ENCODE data around the gene DBX1. TPM values are rescaled to one million over a fixed set of nuclear protein-coding genes. Genes with fewer than 3 reads are reported as not detected.
A peak's percentile ranks its signal among the peaks of the same experiment; 100 is the strongest.
"Not testable (repeated sequence)": the region's sequence is repeated elsewhere in the genome, so short reads cannot be mapped to it uniquely, and the experiment has no call there.

DBX1 gene
- total RNA-seq, 2 donors from 2014 or later = not detected

DNA sequence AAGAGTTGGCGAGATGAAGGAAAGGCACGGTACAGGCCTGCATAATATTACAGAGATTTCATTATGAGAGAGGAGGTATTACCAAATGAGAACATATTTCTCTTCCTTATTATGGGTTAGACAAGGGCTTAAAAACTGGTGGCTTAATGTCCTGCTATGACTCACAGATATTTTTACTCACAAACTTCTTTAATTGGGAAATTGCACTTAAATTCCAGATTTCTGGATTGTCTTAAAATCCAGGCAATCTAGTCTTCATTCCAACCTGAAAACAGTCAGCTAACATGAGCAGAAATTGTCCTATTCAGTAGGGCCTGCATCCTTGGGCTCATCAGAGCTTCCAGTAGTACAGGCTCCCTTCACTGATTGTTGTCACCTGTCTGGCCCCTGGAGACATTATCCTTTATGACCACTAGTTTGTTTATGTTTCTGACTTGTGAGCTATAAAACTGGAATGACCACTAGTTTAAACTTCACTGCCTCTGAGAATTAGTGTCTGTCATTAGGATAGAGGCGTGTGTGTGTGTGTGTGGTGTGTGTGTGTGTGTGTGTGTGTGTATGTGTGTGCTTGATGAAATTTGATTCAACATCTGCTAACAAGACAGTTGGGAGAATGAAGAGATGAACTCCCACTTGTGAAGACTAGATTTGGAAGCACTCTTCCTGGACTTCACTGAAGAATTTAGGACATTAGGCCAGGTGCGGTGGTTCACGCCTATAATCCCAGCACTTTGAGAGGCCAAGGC lies 25.1 kb downstream of the DBX1 start:
- Mint-ChIP-seq H3K27ac (no peak overlapping the region), H3K36me3 (no peaks in the 10 kb centered on the region), H3K9me3 (no peaks in the 10 kb centered on the region)
- DNase-seq (ENCODE audit: low spot score in 2 of 2) = no peak
- ATAC-seq = no peak

DNA sequence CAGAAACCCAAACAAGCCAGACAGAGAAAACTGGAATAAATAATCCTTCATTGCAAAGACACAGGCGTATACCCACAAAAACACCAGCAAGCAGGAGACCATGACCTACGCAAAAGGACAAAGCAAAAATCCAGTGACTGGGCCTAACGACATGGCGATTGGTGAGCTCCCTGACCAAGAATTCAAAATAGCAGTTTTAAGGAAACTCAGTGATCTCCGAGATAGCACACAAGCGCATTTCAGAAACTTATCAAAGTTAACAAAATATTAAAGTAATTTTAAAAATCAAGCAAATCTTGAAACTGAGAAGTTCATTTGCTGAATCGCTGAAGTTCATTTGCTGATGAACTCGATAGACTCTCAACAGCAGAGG lies 27.6 kb downstream of the DBX1 start:
- DNase-seq (ENCODE audit: low spot score in 2 of 2) (no peak), ATAC-seq (no peak)
- no peak overlapping the region for H3K27ac Mint-ChIP-seq
- no peaks in the 10 kb centered on the region for H3K36me3 Mint-ChIP-seq
- no peaks in the 10 kb centered on the region for H3K9me3 Mint-ChIP-seq

DNA sequence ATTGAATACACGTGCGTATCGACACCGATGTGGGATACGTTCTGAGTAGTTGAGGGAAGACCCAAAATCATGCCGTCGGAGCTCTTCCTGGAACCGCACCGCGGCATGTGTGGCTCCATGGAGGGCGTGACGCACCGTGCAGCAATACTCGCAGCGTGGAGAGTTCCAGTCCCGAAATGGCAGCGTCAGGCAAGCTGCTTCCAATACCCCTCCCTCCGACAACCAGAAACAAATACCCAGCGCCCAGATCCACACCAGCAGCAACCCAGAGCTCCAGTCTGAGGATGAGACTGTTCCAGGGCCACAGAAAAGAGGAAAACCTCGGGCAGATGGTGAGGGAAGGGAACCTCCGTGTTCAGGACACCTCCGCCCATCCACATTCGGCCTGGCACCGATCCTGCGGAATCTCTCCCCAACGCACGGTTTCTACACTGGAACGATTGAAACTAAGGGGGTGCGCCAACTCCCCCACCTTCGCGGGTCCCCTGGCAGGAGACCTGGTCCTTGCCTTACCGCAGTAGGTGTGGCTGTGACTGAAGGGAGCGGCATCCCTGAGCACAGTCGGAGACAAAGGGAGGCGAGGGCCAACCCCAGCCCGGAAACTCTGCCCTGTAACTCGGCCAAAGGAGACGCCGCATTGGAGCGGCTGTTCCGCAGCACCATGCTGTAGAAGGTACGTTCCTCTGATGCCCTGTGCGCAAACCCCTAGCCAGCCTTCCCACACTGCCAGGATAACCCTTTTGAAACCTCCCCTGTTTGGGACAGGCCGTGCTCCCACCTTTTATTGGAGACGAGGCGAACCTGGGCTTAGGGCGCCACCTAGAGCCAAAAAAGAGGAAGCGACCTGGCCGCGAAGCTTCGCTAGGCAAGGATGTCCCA lies 28.2 kb downstream of the DBX1 start:
- DNase-seq (ENCODE audit: low spot score in 2 of 2) (peak in 1 of 2 donors; percentile 48), ATAC-seq (peak; percentile 65 to 71)

DNA sequence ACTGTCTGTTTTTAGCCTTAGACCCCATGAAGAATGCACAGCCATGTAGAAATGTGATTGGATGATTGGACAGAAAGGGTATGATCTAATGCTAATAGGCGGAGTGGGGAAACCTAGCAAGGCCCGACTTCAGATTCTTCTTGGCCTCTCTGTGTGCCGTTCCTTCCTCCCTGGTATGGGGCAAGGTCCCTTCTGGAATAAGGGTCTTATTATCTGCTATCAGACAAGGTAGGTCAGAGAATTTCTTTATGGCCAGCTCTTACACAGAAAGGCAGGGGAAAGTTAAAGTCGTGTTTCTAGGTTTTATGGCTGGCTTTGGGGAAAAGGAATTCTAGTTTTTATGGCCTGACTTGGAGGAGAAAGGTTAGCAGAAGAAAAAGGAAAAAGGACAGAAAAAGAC lies 30.6 kb downstream of the DBX1 start:
- Mint-ChIP-seq H3K36me3 (no peaks in the 10 kb centered on the region), H3K9me3 (no peaks in the 10 kb centered on the region), H3K27ac (no peak overlapping the region)
- ATAC-seq (no peak), DNase-seq (ENCODE audit: low spot score in 2 of 2) (no peak)

More for the DNA sequence above, 28.2 kb downstream of the DBX1 start:
- Mint-ChIP-seq H3K27ac (no peak overlapping the region), H3K36me3 (no peaks in the 10 kb centered on the region), H3K9me3 (no peaks in the 10 kb centered on the region)

DNA sequence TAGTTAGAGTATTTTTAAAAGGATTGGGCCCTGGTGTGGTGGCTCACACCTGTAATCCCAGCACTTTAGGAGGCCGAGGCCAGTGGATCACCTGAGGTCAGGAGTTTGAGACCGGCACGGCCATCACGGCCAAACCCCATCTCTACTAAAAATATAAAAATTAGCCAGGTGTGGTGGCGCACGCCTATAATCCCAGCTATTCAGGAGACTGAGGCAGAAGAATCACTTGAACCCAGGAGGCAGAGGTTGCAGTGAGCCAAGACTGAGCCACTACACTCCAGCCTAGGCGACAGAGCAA lies 31.8 kb downstream of the DBX1 start:
- DNase-seq (ENCODE audit: low spot score in 2 of 2); H3K27ac Mint-ChIP-seq; H3K36me3 Mint-ChIP-seq; ATAC-seq; H3K9me3 Mint-ChIP-seq: not testable (repeated sequence)

DNA sequence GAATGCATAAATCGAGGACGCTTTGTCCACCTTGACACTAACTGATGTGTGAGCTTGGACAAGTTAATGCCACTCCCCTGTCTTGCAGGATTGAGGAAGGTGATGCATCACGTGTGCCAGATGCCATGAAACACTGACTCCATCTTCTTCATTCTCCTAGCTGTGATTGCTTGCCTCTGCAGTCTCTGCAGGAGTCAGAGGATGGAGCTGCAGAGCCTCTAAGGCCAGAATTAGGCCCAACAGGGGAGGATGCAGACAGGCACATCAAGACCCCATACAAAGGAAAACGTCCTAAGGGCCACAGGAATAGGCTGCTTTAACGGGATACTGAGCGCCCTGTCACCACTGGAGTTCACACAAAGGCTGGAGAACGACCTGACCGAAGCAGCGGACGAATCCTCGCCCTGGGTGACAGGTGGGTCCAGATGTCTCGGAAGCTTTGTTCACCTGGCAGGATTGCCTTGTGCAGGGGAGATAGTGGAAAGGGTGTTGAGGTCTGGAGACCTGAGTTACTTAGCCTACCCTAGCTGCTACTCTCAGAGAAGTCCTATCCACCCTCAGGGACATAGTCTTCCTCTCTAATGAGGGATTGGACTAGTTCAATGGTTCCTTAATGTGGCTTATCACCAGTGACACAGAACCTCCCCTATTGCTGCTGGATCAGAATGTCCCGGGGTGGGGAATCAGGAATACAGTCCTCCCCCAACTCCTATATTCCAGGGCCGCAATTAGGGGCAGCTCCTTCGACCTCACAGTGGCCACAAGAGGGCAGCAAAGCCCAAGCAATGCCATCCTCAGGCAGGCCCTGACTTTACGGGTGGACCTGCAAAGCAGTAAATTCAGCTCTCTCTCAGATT lies 32.4 kb downstream of the DBX1 start:
- DNase-seq (ENCODE audit: low spot score in 2 of 2) (peak; percentile 76 to 79), ATAC-seq (peak; percentile 83 to 85)
- Mint-ChIP-seq H3K27ac (no peak overlapping the region), H3K9me3 (no peaks in the 10 kb centered on the region), H3K36me3 (no peaks in the 10 kb centered on the region)

DNA sequence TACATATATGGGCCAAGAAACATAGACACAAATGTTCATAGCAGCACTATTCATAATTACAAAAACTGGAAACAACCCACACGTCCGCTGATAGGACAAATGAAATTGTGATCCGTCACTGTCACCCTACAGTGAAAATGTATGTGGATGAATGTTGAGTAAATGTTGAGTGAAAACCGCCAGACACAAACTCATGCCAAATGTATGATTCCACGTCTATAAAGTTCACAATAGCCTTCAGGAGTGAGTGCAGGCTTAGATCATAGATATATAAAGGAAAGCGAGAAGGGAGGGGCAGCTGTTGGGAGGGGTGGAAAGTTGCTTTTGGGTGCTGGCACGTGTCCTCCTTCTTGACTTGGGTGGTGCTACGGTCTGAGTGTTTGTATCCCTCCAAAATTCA lies 33.6 kb downstream of the DBX1 start:
- no peak for ATAC-seq
- no peaks in the 10 kb centered on the region for H3K36me3 Mint-ChIP-seq
- no peak overlapping the region for H3K27ac Mint-ChIP-seq
- H3K9me3 Mint-ChIP-seq = no peaks in the 10 kb centered on the region
- DNase-seq (ENCODE audit: low spot score in 2 of 2) = no peak

DNA sequence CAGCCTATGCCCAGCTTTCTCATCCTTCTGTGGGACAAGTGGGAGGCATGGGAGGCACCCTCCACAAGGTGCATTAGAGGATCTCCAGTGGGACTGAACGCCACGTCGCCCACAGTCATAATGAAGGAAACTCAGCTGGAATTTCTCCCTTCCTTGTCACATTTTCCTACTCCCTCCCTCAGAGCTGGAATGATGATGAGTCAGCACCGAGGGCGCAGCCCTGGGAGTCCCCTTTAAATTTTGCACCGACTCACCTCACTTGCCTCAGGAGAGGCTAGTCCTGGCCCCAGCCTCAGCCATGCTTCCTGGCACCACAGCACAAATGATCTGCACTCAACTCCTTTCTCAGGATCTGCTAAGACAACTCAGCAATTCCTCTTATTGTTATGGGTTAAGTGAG lies 34.3 kb downstream of the DBX1 start:
- ATAC-seq (no peak), DNase-seq (ENCODE audit: low spot score in 2 of 2) (no peak)
- Mint-ChIP-seq H3K36me3 (no peaks in the 10 kb centered on the region), H3K9me3 (no peaks in the 10 kb centered on the region), H3K27ac (no peak overlapping the region)

DNA sequence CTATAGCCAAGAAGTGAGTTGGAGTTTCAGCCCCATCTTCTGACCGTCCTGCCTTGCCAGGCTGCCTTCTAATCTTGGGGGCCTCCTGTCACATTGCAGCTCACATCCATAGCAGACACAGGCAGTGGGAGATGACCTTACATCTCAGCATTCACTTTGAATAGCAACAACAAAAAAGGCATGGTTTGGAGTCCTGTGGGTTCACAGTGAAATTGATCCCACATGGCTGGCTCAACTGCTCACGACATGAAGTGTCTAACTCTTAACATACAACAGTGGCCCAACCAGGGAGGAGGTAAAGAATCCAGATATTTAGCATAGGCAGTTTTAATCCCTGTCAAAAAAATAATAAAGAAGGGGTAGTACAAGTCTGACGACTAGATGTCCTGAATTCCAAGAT lies 38.1 kb downstream of the DBX1 start:
- no peak for ATAC-seq
- Mint-ChIP-seq H3K36me3 (no peaks in the 10 kb centered on the region), H3K27ac (no peak overlapping the region), H3K9me3 (no peaks in the 10 kb centered on the region)
- DNase-seq (ENCODE audit: low spot score in 2 of 2) = no peak

DNA sequence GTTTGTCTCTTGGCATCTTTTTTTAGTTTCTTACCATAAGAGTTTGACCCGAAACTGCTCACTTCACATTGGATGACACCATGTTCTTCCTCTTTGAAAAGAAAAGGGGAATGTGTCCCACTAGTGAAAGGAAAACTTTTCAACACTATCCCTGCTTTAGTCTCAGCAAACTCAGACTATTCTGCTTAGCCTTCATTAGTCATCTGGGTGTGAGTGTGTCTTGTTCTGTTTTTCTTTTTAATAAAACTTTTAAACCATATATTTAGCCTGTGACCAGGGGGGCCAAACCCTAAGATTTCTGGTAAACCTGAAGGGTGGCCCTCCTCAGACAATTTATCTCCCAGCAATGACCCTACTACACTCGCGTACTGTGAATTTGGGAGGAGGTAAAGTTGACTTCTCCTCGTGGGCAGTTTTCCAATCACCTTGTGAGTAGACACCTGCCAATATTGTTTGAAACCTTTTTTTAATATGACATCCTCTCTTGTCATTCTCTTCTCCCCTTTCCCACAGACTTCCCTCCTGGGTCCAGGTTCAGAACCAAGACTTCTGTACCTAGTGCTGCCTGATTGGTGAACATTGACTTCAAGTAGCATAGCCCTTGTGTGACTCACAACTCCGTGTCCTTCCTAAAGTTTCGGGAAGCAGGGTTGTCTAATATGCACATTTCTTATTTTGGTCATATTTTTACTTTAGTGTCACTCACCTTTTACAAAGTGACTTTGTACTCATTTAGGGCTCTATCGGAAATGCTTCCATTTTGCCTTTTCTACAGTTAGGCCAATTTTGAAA lies 39.9 kb downstream of the DBX1 start:
- ATAC-seq (no peak), DNase-seq (ENCODE audit: low spot score in 2 of 2) (no peak)
- H3K9me3 Mint-ChIP-seq = no peaks in the 10 kb centered on the region
- H3K36me3 Mint-ChIP-seq = no peaks in the 10 kb centered on the region
- no peak overlapping the region for H3K27ac Mint-ChIP-seq

DNA sequence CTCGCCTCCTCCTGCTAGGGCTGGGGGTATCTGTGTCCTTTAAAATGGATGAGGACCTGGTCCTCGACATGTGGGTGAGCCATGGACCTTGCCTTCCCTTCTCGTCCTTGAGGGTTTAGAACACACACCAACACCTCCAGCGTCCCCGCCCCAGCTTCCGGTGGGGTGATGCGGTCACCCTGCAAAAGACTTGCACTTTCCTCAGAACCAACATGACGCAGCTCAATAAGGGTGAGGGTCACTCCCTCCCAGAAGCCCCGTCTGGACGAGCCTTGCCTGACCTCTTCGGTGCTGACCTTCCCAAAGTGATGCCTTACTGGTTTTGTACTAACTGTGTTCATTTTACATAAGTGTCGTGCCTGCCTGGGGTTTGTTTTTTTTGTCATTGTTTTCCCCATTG lies 41.0 kb downstream of the DBX1 start:
- H3K27ac Mint-ChIP-seq = no peak overlapping the region
- H3K36me3 Mint-ChIP-seq = no peaks in the 10 kb centered on the region
- ATAC-seq (no peak), DNase-seq (ENCODE audit: low spot score in 2 of 2) (no peak)
- H3K9me3 Mint-ChIP-seq = no peaks in the 10 kb centered on the region

DNA sequence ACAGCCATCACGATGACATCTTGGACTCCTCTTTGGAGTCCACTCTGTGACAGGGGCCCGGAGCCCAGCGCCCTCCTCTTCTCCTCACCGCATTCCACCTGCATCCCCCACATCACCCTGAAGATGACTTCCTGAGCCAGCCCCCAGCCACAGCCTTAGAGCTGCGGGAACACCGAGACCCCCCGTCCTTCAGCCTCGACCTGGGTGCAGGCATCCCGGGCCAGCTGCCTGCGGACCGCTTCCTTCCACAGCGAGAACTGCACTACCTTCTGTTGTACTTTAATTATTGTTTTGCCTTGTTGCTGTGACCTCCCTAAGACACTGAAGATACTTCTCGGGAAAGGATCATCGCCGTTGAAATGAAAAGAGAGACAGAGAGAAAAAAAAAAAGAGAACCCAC lies 42.1 kb downstream of the DBX1 start:
- H3K9me3 Mint-ChIP-seq = no peaks in the 10 kb centered on the region
- DNase-seq (ENCODE audit: low spot score in 2 of 2) = no peak
- H3K36me3 Mint-ChIP-seq = no peaks in the 10 kb centered on the region
- ATAC-seq = no peak
- H3K27ac Mint-ChIP-seq = no peak overlapping the region

DNA sequence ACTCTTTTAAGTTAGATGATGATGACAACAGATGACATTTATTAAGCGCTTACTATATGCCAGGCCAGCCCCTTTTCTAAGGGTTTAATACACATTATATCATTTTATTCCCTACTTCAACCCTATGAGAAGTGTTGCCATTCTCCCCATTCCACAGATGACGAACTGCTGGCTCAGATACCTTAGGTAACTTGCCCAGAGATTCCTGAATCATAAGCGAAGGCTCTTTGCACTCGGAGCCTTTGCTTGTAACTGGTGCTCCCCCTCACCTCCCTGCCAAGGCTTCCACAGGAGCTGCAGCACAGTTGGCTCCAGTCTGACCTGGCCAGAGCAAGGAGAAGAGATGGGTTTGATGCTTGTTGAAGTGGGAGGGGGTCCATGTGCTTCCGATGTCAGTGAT lies 43.0 kb downstream of the DBX1 start:
- H3K27ac Mint-ChIP-seq = no peak overlapping the region
- no peaks in the 10 kb centered on the region for H3K36me3 Mint-ChIP-seq
- ATAC-seq = no peak
- no peaks in the 10 kb centered on the region for H3K9me3 Mint-ChIP-seq
- DNase-seq (ENCODE audit: low spot score in 2 of 2) = no peak

DNA sequence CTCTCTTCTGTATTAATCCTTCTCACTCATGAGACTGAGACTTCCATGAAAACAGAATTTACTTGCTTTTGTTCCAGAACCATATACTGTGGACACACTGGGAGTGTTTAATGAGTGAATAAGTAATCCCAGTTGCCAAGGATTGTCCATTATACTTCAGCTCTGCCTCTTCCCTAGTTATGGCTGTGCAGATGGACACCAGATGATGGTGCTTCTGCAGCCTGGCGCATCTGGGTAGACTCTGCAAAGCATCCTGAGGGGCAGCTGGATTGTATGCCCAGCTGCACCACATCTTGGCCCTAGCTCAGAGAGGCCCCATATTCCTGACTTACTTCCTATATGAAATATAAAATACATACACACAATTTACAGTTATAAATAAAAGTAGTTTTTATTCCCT lies 43.5 kb downstream of the DBX1 start:
- ATAC-seq (no peak), DNase-seq (ENCODE audit: low spot score in 2 of 2) (no peak)
- Mint-ChIP-seq H3K36me3 (no peaks in the 10 kb centered on the region), H3K9me3 (no peaks in the 10 kb centered on the region), H3K27ac (no peak overlapping the region)

DNA sequence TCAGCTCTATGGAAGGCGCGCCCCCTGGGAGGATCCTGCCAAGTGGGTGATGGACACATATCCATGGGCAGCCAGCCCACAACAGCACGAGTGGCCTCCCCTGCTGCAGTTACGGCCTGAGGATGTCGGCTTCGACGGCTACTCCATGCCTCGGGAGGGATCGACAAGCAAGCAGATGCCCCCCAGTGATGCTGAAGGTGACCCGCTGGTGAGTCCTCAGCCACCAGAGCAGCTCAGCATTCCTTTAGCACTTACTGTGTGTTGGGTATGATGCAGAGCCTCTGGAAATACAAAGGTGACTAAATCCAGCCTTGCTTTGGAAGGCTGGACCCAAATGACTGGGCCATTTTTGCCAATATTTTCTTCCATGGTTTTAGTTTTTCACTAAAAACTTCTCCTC lies 45.7 kb downstream of the DBX1 start:
- ATAC-seq (no peak), DNase-seq (ENCODE audit: low spot score in 2 of 2) (no peak)
- no peaks in the 10 kb centered on the region for H3K36me3 Mint-ChIP-seq
- H3K9me3 Mint-ChIP-seq = no peaks in the 10 kb centered on the region
- no peak overlapping the region for H3K27ac Mint-ChIP-seq

DNA sequence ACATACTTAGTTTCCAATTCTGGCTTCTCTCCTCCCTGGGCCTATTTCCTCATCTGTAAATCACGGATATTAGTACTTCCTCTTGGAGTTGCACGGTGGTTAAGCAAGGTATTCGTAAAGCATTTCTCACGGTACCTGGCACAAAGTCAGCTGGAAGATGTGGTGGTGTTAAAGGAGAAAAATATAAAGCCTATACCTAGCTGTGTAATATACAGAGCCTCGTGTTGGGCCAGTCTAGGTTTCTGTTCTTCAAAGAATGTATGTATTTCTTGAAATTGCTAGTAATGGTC lies 47.2 kb downstream of the DBX1 start:
- Mint-ChIP-seq H3K9me3 (no peaks in the 10 kb centered on the region), H3K27ac (no peak overlapping the region), H3K36me3 (no peaks in the 10 kb centered on the region)
- ATAC-seq (no peak), DNase-seq (ENCODE audit: low spot score in 2 of 2) (no peak)
